Middle frontal gyrus (tissue), 1 donor: Measurements from ENCODE around the gene SCAANT1.

Source experiments
- DNase-seq: peaks from one replicate; pipeline ENCODE4 v3.0.0-alpha.2; 2015; ENCODE audit warnings: low spot score; ENCODE audit errors: extremely low spot score

The SCAANT1 gene

DNA sequence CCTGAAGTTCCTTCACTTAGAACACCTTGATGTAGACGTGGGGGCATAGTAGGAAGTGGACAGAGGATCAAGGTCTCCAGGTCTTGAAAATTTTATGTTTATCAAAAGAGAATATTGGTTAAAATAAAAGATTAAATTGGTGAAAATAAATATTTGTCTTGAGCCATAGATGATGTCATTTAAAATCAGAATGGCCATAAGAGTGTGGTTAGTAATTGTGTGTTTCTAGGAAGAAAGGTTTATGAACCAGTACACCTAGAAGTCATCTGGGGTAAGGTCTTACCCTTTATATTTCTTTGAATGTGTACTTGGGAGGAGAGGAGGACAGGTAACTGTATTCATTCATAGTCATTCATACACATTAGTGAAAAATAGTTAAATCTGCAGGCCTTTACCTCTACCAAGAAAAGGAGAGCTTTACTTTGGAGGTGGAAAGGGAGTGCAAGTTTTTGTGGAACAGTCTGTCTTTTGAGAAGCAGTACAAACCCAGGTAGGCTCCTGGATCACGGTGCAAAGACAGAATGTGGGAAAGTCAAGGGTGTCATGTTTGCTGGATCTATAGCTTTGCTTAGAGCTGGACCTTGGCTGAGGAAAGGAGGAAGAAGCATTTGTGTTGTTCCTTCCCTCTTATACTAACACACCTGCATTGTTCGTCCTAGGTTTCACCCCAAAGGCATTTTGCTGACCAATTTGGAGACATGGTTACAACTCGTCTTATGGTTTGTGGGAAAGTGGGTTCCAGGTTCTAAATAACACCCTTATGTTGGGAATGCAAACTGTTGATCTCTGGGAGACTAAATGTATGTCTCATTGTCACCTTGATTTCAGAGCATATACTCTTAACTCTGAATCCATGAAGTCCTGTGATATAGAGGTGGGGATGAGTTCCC is 6.2 kb downstream of the SCAANT1 start:
- no peak for DNase-seq

DNA sequence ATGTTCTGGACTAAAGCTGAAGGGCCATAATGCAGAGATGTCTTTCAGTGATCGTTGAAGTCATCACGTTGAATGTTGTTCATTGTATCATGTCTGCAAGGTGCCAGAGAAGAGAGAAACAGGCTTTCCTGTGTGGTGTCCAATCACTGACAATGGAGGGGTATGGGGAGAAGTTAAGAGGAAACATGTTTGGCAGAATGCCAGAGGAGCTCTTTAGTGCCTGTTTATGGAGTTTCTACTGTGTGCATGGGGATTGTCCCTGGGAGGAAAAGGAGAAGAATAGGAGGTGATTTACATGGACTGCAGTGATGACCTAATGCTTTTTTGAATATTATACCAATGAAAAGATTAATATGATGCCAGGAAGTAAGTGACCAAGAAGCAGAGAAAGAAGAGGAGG is 11.7 kb downstream of the SCAANT1 start:
- DNase-seq = no peak

DNA sequence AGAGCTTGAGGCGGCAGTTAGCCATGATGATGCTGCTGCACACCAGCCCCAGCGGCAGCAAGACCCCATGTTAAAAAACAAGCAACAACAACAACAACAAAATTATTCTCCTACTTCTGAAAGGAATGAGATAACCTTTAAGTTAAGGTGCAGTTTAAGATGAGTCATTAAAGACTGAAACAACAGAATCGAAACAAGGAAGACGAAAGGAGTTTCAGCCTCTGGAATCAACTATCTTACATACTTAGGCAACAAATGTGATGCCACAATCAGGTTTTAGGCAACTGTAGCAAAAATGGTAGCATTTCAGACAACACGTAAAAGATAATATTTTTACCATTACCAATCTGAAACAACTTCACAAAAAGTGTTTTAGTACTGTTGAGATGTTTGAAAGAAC is 12.2 kb downstream of the SCAANT1 start:
- no peak for DNase-seq

DNA sequence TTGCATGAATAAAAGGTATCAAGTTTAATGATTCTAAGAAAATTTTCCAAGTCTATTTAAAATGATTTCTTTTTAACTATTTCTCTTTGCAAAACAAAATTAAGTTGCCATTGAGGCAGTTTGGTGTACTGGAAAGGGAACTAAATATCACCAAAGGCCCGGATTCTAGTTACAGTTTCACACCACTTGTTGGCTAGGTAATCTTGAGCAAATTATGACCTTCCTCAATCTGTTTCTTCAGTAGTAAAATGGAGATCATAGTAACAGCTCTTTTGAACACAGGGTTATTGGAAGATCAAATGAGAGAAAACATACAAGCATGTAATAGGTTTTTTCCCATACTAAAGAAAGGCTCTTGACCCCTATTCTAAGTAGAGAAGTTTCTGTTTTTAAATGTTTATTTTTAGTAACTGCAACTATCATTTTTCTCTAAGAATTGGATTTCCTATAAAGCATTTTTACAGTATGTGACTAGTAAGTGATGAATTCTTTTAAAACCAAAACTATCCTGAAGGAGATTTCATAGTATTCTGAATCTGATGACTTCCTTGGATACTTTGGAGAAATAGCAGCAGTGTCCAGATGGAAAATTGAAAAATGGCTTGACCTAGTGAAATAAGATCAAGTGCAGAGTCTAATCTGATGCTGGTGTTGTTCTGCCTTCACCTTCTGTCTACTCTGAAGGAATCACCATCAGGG is 15.7 kb downstream of the SCAANT1 start:
- DNase-seq = no peak

DNA sequence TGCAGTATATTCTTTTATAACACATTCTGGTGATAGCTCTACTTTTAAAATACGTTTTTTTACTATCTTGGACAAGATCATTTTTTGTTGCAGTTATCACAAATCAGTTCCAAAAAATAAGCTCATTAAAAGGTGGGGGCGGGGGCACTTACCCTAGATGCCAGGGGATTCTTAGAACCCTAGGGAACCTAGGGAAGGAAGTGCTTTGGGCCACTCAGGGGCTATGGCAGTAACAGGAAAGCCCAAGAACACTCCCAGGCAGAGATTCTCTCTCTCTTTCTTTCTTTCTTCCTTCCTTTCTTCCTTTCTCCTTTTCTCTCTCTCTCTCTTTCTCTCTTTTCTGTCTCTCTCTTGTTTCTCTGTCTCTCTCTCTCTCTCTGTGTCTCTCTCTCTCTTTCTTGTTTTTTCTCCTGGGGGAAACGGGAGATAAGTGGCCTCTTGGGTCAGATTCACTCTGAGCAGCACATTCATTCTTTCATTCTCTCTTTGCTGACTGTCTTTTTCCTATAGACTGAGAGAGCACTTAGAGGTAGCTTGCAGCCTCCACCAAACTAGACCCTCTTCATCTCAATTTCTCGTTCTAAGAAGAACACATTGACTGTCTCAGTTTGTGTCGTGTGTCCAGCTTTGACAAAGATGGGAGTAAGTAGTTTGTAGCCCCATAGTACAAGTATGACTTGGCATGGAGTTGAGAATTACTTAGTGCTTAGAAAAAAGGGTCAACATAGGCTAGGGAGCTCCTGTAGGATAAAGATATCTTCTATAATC is 16.6 kb downstream of the SCAANT1 start:
- DNase-seq = no peak

DNA sequence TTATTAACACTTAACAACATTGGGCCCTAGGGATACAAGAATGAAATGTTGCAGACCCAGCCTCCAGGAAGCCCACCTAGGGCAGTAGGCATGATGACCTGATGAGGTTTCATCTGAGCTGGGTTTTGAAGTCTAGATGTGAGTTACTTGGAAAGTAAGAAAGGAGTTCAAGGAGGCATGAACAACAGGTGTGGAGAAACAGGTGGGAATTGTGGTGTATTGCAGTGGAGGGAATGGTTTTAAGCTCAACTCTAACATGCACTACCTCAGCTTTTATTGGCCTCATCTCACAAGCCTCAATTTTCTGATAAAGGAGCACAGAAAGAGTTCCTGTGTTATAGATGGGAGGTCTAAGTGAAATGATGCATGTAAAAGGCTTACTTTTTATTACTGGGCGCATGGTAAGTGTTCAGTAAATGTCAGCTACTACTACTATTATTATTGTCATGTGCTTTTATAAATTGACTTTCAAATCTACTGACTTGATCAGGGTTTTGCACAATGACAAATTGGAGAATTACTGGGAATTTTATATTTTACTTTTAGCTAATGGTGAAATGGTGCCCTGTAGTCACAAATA is 19.3 kb downstream of the SCAANT1 start:
- DNase-seq = no peak

DNA sequence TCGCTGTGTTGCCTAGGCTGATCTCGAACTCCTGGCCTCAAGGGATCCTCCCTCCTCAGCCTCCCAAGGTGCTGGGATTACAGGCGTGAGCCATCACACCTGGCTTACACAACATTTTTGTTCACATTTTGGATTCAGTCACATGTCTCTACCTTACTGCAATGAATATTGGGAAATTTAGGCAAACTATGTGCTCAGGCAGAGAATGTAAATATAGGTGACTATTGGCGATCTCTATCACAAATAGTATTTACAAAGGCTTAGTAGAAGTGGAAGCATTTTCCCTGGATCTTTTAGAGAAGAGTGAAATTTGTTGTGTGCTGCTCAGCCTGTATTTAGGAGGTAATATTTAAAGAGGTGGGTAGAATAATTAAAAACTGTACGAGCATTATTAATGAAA is 20.7 kb downstream of the SCAANT1 start:
- DNase-seq = no peak

DNA sequence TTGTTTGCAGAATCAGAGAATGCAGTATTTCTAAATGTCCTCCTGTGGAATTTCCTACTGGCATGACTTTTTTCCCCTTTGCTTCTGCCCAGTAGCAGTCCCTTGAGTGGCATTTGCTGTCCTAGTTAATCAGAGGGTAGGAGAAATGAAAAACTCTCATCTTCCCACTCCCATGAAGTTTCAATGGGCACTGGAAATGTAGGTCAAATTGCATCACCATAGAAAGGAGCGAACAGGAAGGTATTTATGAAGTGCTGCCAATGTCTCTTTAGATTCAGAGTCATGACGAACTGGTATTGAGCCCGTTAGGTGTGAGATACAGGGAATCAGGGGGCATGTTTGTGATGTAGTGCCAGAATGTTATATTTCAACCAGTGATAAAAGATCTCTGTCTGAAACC is 25.3 kb downstream of the SCAANT1 start:
- no peak for DNase-seq

DNA sequence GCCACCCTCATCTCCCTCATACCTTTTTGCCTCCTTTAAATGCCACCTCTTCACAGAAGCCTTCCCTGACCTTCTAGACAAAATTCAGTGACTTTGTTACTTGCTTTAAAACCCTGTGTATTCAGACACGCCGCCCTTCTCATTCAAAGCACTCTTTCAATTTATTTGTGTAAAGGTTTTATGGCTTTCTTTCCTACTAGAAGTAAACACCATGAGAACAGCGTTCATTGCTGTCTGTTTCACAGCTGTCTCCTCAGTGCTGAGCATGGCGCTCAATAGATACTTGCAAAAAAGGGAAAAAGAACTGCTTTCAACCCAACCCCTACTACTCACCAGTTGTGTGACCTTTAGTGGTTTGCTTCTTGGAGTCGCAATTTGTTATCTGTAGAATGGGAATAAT is 31.5 kb downstream of the SCAANT1 start:
- no peak for DNase-seq

DNA sequence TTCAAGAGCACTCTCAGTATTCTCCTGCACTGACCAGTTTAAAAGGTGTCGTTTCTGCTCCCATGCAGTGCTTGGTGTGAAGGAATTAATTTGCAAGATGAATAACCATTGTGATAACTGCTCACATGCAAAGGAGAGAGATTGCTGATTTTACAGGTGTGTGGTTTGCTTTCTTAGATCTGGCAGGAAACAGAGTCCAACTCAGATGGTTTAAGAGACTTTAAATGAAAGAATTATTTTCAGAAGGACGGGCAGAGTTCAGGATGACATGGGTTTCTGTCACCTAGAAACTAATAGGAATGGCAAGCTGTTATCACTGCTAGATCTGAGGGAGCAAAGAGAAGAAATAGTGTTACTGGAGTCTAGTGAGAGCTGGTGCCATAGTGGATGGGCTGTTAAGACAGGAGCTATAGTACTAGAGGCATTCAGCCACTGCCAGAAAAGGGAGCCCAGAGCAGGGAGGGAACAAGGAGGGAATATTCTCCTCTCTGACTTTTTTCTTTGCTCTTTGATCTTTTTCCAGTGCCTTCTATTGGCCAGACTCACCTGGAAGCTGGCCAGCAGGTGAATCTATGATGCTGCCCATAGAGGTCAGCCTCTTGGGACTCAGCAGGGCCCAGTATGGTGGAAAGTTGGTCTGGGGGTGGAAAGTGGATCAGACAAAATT is 33.7 kb downstream of the SCAANT1 start:
- no peak for DNase-seq

DNA sequence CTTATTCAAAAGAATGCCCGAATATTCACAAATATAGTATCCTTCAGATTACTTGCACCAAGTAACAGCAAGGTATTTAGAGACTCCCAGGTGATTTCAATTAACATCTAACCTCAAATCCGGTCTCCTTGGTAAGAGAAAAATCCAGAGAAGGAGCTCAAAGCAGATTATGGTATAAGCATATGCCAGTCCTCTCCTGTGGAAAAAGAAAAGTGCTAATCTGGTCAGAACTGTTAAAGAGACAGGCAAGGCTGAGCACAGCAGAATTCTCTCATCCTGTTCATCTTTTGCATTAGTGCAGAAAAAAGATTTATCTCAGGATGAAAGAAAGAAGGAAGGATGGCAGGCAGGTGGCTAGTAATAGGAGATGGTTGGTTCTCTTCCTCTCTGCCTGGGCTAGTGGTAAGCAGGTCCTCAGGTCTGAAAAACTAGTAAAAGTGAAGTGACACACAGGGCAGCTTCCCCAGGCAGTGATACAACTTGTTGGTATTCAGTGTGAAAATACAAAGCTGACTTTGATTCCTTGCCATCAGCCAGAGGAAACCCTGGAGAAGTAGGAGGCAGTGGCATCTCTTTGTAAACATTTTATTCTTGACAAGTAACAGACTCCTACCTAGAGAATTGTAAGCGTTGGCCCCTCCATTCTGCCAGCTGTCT is 34.3 kb downstream of the SCAANT1 start:
- no peak for DNase-seq

DNA sequence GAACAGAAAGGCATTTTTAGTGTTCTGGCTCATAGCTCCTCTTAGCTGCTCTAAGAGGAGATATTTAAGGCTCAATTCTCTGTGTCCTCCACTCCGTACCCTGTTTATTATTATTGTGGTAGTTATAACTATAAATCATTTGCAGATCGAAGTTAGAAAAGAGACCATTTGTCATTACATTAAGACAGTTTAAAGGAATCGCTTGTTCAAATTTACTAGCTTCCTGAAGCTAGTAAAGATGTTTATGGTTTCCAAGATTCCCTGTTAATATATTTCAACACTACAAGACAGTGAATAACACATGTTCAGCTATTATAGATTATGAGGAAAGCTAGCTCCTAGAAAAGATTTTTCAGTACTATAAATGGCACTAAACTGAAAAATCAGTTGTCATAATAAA is 35.9 kb downstream of the SCAANT1 start:
- DNase-seq = no peak

DNA sequence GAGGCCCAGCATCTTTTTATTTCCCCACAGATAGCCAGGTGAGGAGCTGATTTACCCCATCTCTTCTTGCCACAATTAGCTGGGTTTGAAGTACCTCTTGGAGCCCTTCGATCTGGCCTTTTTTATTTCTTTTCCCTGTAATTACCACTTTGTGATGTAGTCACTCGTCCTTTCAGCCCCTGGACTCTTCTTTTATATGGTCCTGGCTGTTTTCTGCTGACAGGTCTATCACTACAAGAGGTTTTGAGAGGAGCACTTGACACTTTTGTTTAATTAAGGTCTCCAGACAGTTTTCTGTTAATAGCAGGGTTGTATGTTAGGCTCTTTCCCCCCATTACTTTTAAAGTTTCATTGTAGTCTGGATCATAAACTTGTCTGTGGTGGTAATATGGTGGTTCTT is 36.7 kb downstream of the SCAANT1 start:
- DNase-seq = no peak

DNA sequence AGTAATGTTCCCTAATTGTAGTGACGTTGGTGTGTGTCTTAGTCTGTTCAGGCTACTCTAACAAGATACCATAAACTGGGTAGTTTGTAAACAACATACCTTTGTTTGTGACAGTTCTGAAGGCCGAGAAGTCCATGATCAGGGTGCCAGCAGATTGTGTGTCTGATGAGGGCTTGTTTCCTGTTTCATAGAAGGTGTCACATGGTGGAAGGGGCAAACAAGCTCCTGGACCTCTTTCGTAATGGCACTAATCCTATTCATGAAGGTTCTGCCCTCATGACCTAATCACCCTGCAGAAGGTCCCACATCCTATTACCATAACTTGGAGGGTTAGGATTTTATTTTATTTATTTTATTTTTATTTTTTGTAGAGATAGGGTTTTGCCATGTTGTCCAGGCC is 37.4 kb downstream of the SCAANT1 start:
- no peak for DNase-seq

DNA sequence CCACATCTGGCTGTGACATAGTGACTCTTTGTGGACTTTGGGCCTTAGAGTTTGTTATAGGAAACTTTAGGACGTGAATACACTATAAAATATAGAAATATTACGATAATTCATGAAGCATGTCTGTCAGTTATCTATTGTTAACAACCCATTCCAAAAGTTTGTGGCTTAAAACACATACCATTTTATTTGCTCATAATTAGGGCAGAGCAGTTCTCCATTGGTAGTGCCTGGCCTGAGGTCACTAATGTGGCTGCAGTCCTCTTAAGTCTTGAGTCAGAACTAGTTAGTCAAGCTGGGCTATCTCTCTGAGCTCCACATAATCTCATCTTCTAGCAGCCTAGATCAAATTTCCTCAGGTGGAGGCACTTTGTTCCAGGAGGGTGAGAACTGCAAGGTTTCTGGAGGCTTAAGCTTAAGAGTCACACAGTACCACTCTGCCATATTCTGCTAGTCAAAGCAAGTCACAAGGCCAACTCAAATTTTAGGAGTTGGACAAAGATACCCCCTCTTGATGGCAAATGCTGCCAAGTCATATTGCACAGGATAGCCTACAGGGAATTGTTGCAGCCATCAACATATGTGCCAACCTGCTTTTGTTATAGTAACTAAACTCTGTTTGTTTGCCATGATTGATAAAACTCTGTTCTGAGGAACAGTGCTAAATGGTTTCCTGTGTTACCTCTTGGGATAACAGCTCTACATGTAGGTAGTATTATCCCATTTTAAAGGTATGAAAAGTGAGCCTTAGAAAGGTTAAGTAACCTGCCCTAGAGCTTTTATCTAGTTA is 39.9 kb downstream of the SCAANT1 start:
- DNase-seq = no peak

DNA sequence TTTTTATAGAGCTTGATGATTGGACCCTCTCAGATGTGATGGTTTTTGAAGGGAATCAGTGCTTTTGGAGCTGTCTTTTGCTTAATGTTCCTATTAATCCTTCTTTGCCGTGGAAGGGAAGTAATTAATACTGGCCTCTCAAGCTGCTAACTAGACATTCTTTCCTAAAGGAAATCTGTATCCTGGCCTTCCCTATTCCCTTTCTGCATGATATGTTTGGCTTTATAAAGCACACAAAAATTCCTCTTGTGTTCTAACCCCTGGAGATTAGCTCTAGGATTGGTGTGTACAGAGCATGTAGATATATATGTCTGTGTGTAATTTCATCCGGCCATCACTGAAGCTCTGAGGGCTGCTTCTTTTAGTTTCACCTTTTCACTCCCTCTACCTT is 41.6 kb downstream of the SCAANT1 start:
- no peak for DNase-seq

DNA sequence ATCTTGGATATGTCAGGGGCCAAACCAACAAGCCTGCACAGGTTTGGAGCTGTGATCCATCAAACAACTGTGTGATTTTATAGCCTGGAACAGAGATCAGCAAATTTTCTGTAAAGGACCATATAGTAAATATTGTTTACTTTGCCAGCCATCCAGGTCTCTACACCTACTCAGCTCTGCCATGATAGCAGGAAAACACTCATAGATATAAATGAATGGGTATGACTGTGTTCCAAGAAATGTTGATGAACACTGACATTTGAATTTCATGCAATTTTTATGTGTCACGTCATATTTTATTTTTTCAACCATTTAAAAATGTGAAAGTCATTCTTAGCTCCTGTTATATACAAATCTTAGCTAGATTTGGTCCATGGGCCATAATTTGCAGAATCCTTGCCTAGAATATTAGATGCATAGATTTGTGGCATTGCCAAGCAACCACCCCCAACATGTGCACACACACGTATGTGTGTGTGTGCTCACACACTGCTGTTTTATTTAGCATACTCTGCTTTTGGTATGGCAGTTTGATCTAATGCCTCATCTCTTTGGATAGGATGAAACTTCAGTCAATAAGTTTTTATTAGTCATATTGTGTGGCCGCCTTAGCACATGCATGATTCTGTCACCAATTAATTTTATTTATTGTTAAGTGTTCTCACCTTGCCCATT is 42.1 kb downstream of the SCAANT1 start:
- DNase-seq = no peak

DNA sequence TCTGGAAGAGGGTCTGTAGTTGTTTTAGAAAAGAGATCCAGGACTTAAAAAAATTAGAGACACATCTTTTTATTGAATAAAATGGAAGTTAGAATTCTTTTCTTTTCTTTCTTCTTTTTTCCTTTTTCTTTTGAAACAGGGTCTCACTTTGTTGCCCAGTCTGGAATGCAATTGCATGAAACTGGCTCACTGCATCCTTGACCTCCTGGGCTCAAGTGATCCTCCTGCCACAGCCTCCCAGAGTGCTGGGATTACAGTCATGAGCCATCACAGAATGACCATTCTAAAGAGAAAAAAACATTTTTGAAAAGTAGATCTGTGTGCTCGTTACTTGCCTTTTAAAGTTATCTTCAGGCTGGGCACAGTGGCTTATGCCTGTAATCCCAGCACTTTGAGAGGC is 45.0 kb downstream of the SCAANT1 start:
- DNase-seq = no peak

DNA sequence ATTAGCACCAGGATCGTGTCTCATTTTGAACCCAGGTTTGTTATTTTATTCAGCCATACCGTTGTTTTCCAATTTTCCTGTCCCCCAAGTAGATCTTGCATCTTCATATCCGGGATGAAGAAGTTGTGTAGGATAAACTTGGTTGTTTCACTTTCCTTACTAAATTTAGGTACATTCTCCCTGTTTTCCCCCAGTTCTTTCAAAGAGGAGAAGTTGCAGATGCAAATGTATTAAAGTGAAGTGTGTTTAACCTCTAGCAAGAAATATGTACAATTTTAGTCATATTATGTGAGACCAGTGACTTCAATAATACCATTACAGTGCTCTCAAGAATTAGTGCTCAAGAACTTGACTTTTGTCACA is 47.2 kb downstream of the SCAANT1 start:
- DNase-seq = no peak
